Measurements from ENCODE around the gene COPS8.

The COPS8 gene

GRCh38 chr2:237128845-237129592 is 43.3 kb downstream of the COPS8 start:
- DNase-seq (ENCODE audit: low read depth), result no peak
- H3K4me3 ChIP-seq (ENCODE audit: low read depth, low read length), result no peak overlapping the region
- in situ Hi-C loops (cut with HindIII; ENCODE audit: low sequenced_read_pairs), result no loop called here
- TF ChIP-seq CTCF (IDR thresholded peaks at IDR 0.05; ENCODE audit: low read depth, low read length, missing control alignments), result no peak

GRCh38 chr2:237129625-237130263 is 44.1 kb downstream of the COPS8 start:
- DNase-seq (ENCODE audit: low read depth), result no peak
- no peak overlapping the region for H3K4me3 ChIP-seq (ENCODE audit: low read depth, low read length)
- in situ Hi-C loops (cut with HindIII; ENCODE audit: low sequenced_read_pairs), result no loop called here
- no peak for TF ChIP-seq CTCF (IDR thresholded peaks at IDR 0.05; ENCODE audit: low read depth, low read length, missing control alignments)

GRCh38 chr2:237130562-237131421 is 45.1 kb downstream of the COPS8 start:
- in situ Hi-C loops (cut with HindIII; ENCODE audit: low sequenced_read_pairs), result no loop called here
- TF ChIP-seq CTCF (IDR thresholded peaks at IDR 0.05; ENCODE audit: low read depth, low read length, missing control alignments), result no peak
- H3K4me3 ChIP-seq (ENCODE audit: low read depth, low read length), result no peak overlapping the region
- no peak for DNase-seq (ENCODE audit: low read depth)

- DNase-seq (ENCODE audit: low read depth), result no peak
- no peak for TF ChIP-seq CTCF (IDR thresholded peaks at IDR 0.05; ENCODE audit: low read depth, low read length, missing control alignments)
- in situ Hi-C loops (cut with HindIII; ENCODE audit: low sequenced_read_pairs), result no loop called here
- H3K4me3 ChIP-seq (ENCODE audit: low read depth, low read length), result no peak overlapping the region
Measured at GRCh38 chr2:237131749-237132533, 46.3 kb downstream of the COPS8 start.

- DNase-seq (ENCODE audit: low read depth), result no peak
- no peak overlapping the region for H3K4me3 ChIP-seq (ENCODE audit: low read depth, low read length)
- in situ Hi-C loops (cut with HindIII; ENCODE audit: low sequenced_read_pairs), result no loop called here
- no peak for TF ChIP-seq CTCF (IDR thresholded peaks at IDR 0.05; ENCODE audit: low read depth, low read length, missing control alignments)
Measured at GRCh38 chr2:237132799-237133198, 47.1 kb downstream of the COPS8 start.
